ENCODE measurements around the gene UBE4A. TPM values are rescaled to one million over a fixed set of nuclear protein-coding genes. Genes with fewer than 3 reads are reported as not detected.
"Not testable (repeated sequence)": the region's sequence is repeated elsewhere in the genome, so short reads cannot be mapped to it uniquely, and the experiment has no call there.

Gene UBE4A
- total RNA-seq, 4 donors from 2014 or later, result 40.3 to 46.1 (median 44.4) TPM

- 66 to 72% methylated on average over 8 of the region's 8 CpGs for WGBS, 2 donors
- no peak overlapping the region for H3K4me3 ChIP-seq (ENCODE audit: low read depth, poor library complexity, severe bottlenecking)
- DNase-seq (ENCODE audit: low spot score in 2 of 2), result no peak
- TF ChIP-seq POLR2A (IDR thresholded peaks at IDR 0.05) (no peak), CTCF (IDR thresholded peaks at IDR 0.05) (no peak)
- intact Hi-C loops (cut with DNase I; ENCODE audit: low total_unique reads), result no loop called here
These were observed 55.8 kb downstream of the UBE4A start for GRCh38 chr11:118415062-118415738.

GRCh38 chr11:118415739-118416068 lies 56.3 kb downstream of the UBE4A start:
- H3K4me3 ChIP-seq (ENCODE audit: low read depth, poor library complexity, severe bottlenecking), result no peak overlapping the region
- intact Hi-C loops (cut with DNase I; ENCODE audit: low total_unique reads), result no loop called here
- DNase-seq (ENCODE audit: low spot score in 2 of 2), result peak in 1 of 2 donors; percentile 26
- TF ChIP-seq CTCF (IDR thresholded peaks at IDR 0.05) (no peak), POLR2A (IDR thresholded peaks at IDR 0.05) (no peak)

GRCh38 chr11:118416900-118417299 lies 57.5 kb downstream of the UBE4A start:
- H3K4me3 ChIP-seq (ENCODE audit: low read depth, poor library complexity, severe bottlenecking); DNase-seq (ENCODE audit: low spot score in 2 of 2); intact Hi-C loops (cut with DNase I; ENCODE audit: low total_unique reads): not testable (repeated sequence)

GRCh38 chr11:118417801-118418200 lies 58.4 kb downstream of the UBE4A start:
- no peak overlapping the region for H3K4me3 ChIP-seq (ENCODE audit: low read depth, poor library complexity, severe bottlenecking)
- no peak for TF ChIP-seq POLR2A (IDR thresholded peaks at IDR 0.05)
- no peak for TF ChIP-seq CTCF (IDR thresholded peaks at IDR 0.05)
- intact Hi-C loops (cut with DNase I; ENCODE audit: low total_unique reads), result no loop called here
- WGBS, 2 donors, result 73 to 78% methylated on average over 4 of the region's 4 CpGs
- no peak for DNase-seq (ENCODE audit: low spot score in 2 of 2)

- intact Hi-C loops (cut with DNase I; ENCODE audit: low total_unique reads), result no loop called here
- no peak overlapping the region for H3K4me3 ChIP-seq (ENCODE audit: low read depth, poor library complexity, severe bottlenecking)
- no peak for DNase-seq (ENCODE audit: low spot score in 2 of 2)
- TF ChIP-seq CTCF (IDR thresholded peaks at IDR 0.05) (no peak), POLR2A (IDR thresholded peaks at IDR 0.05) (no peak)
- WGBS, 2 donors, result 87 to 91% methylated on average over 5 of the region's 5 CpGs
These were observed 59.4 kb downstream of the UBE4A start for GRCh38 chr11:118418766-118419165.

- intact Hi-C loops (cut with DNase I; ENCODE audit: low total_unique reads), result no loop called here
- no peak for DNase-seq (ENCODE audit: low spot score in 2 of 2)
- WGBS, 2 donors, result 18 to 30% methylated on average over 1 of the region's 1 CpG
- TF ChIP-seq CTCF (IDR thresholded peaks at IDR 0.05), result no peak
- TF ChIP-seq POLR2A (IDR thresholded peaks at IDR 0.05), result no peak
- H3K4me3 ChIP-seq (ENCODE audit: low read depth, poor library complexity, severe bottlenecking), result no peak overlapping the region
These were observed 68.3 kb downstream of the UBE4A start for GRCh38 chr11:118427707-118428106.

Measured in lower leg skin (tissue), 4 donors.